HEK293 (cell line): ENCODE measurements around the gene CIITA.

Experiments
- CTCF ChIA-PET: fragments of 350-600 bp; formaldehyde crosslinking; extraction: SDS; loops from one replicate; lab custom pipeline; 2021; ENCODE audit warnings: antibody characterized with exemption; lab: Yijun Ruan, JAX
- POLR2A ChIA-PET: fragments of 300-600 bp; formaldehyde crosslinking; extraction: SDS; loops from one replicate; lab custom pipeline; 2020; ENCODE audit warnings: antibody characterized with exemption, inconsistent platforms; lab: Yijun Ruan, JAX
- H3K27ac ChIP-seq: fragments of 200-500 bp; sonication (Bioruptor generic); 2 replicates; pipeline ENCODE4 v1.5.1; 2014; ENCODE audit warnings: low read depth, low read length, control low read depth, inconsistent platforms; ENCODE audit errors: extremely low read depth
- H3K36me3 ChIP-seq, 2 experiments: fragments of 200-500 bp in 1 of 2; sonication (Bioruptor generic) in 1 of 2; 1 replicate in 1 of 2; 2 replicates in 1 of 2; pipeline ENCODE4 v1.5.1; 2014 to 2017; ENCODE audit warnings: inconsistent platforms in 2 of 2, low read length in 2 of 2; ENCODE audit not compliant: control insufficient read depth in 2 of 2, insufficient read depth in 1 of 2
- H3K4me1 ChIP-seq: fragments of 200-500 bp; sonication (Bioruptor generic); 2 replicates; pipeline ENCODE4 v1.5.1; 2014; ENCODE audit warnings: mild to moderate bottlenecking, low read length, inconsistent platforms; ENCODE audit not compliant: control insufficient read depth, insufficient read depth
- H3K4me3 ChIP-seq: 2 replicates; pipeline ENCODE4 v1.5.1; 2011; ENCODE audit warnings: low read depth, mild to moderate bottlenecking, control low read depth, low read length, moderate library complexity
- H3K9me3 ChIP-seq: fragments of 200-500 bp; sonication (Bioruptor generic); 2 replicates; pipeline ENCODE4 v1.5.1; 2014; ENCODE audit warnings: low read depth, low read length, inconsistent platforms; ENCODE audit not compliant: control insufficient read depth, insufficient read depth
- CTCF ChIP-seq: fragments of 450-650 bp; formaldehyde crosslinking; IDR thresholded peaks from 2 replicates; pipeline ENCODE4 v1.5.1; 2016; ENCODE audit warnings: missing biosample characterization, missing genetic modification characterization
- EGR2 ChIP-seq: fragments of 450-650 bp; formaldehyde crosslinking; IDR thresholded peaks from 2 replicates; pipeline ENCODE4 v1.5.1; 2016; ENCODE audit warnings: low read depth, missing biosample characterization, missing genetic modification characterization
- KLF1 ChIP-seq: fragments of 450-650 bp; formaldehyde crosslinking; IDR thresholded peaks from 2 replicates; pipeline ENCODE4 v1.5.1; 2016; ENCODE audit warnings: missing biosample characterization, missing genetic modification characterization
- KLF9 ChIP-seq: fragments of 450-650 bp; formaldehyde crosslinking; IDR thresholded peaks from 2 replicates; pipeline ENCODE4 v1.5.1; 2016; ENCODE audit warnings: missing biosample characterization, missing genetic modification characterization, low read depth
- OSR2 ChIP-seq: fragments of 450-650 bp; formaldehyde crosslinking; IDR thresholded peaks from 2 replicates; pipeline ENCODE4 v1.5.1; 2016; ENCODE audit warnings: missing biosample characterization, missing genetic modification characterization
- PRDM4 ChIP-seq: fragments of 450-650 bp; formaldehyde crosslinking; IDR thresholded peaks from 2 replicates; pipeline ENCODE4 v1.5.1; 2017; ENCODE audit warnings: missing biosample characterization, missing genetic modification characterization
- TSHZ1 ChIP-seq: fragments of 450-650 bp; formaldehyde crosslinking; IDR thresholded peaks from 2 replicates; pipeline ENCODE4 v1.5.1; 2016; ENCODE audit warnings: missing biosample characterization, missing genetic modification characterization, borderline replicate concordance
- ZBTB11 ChIP-seq: fragments of 450-650 bp; formaldehyde crosslinking; conservative IDR thresholded peaks from 2 replicates; pipeline ENCODE4 v1.5.1; 2016; ENCODE audit warnings: low read depth, missing biosample characterization, missing genetic modification characterization
- ZNF175 ChIP-seq: fragments of 450-650 bp; formaldehyde crosslinking; IDR thresholded peaks from 2 replicates; pipeline ENCODE4 v1.5.1; 2016; ENCODE audit warnings: missing biosample characterization, missing genetic modification characterization
- ZNF274 ChIP-seq, 2 experiments: fragments of 200-500 bp in 1 of 2; fragments of 450-650 bp in 1 of 2; sonication (Bioruptor generic) in 1 of 2; formaldehyde crosslinking in 1 of 2; IDR thresholded peaks; 2 replicates each; pipeline versions ENCODE4 v1.5.1 to v1.6.1; 2014 to 2016; ENCODE audit warnings: borderline replicate concordance in 1 of 2, inconsistent platforms in 1 of 2, low read length in 1 of 2, missing biosample characterization in 1 of 2, missing genetic modification characterization in 1 of 2
- ZNF280C ChIP-seq: fragments of 450-650 bp; formaldehyde crosslinking; IDR thresholded peaks from 2 replicates; pipeline ENCODE4 v1.5.1; 2016; ENCODE audit warnings: missing biosample characterization, missing genetic modification characterization
- ZNF426 ChIP-seq: fragments of 450-650 bp; formaldehyde crosslinking; IDR thresholded peaks from 2 replicates; pipeline ENCODE4 v1.5.1; 2017; ENCODE audit warnings: missing biosample characterization, missing genetic modification characterization, mild to moderate bottlenecking, inconsistent platforms, moderate library complexity
- ZNF48 ChIP-seq: fragments of 450-650 bp; formaldehyde crosslinking; IDR thresholded peaks from 2 replicates; pipeline ENCODE4 v1.5.1; 2016; ENCODE audit warnings: missing biosample characterization, missing genetic modification characterization
- ZNF513 ChIP-seq: fragments of 450-650 bp; IDR thresholded peaks from 2 replicates; pipeline ENCODE4 v1.5.1; 2018; ENCODE audit warnings: missing biosample characterization, missing genetic modification characterization
- ZNF561 ChIP-seq: fragments of 450-650 bp; IDR thresholded peaks from 2 replicates; pipeline ENCODE4 v1.5.1; 2018; ENCODE audit warnings: missing biosample characterization, missing genetic modification characterization, borderline replicate concordance
- ZNF623 ChIP-seq: fragments of 450-650 bp; formaldehyde crosslinking; IDR thresholded peaks from 2 replicates; pipeline ENCODE4 v1.5.1; 2016; ENCODE audit warnings: missing biosample characterization, missing genetic modification characterization
- ZNF626 ChIP-seq: fragments of 450-650 bp; sonication (Bioruptor Pico); formaldehyde crosslinking; IDR thresholded peaks from 2 replicates; pipeline ENCODE4 v1.5.1; 2018; ENCODE audit warnings: missing biosample characterization, missing genetic modification characterization, inconsistent platforms
- ZNF76 ChIP-seq: fragments of 450-650 bp; formaldehyde crosslinking; IDR thresholded peaks from 2 replicates; pipeline ENCODE4; 2016; ENCODE audit warnings: low read depth, missing biosample characterization, missing genetic modification characterization, borderline replicate concordance
- ZSCAN23 ChIP-seq: fragments of 450-650 bp; formaldehyde crosslinking; IDR thresholded peaks from 2 replicates; pipeline ENCODE4 v1.5.1; 2016; ENCODE audit warnings: missing biosample characterization, missing genetic modification characterization
- ZSCAN30 ChIP-seq: fragments of 450-650 bp; IDR thresholded peaks from 2 replicates; pipeline ENCODE4 v1.5.1; 2018; ENCODE audit warnings: missing biosample characterization, mild to moderate bottlenecking, missing genetic modification characterization, moderate library complexity

Gene CIITA

GRCh38 chr16:10839279-10839666 is 37.7 kb upstream of the CIITA start:
- H3K4me3 ChIP-seq = no peak overlapping the region
- no peaks in the 10 kb centered on the region for H3K36me3 ChIP-seq
- ChIA-PET POLR2A (no interaction called here), CTCF (no interaction called here)
- H3K9me3 ChIP-seq = no peaks in the 10 kb centered on the region
- H3K4me1 ChIP-seq = no peaks in the 10 kb centered on the region
- no peak overlapping the region for H3K27ac ChIP-seq
- no peak for TF ChIP-seq TSHZ1
- no peak for TF ChIP-seq ZNF426
- TF ChIP-seq ZNF623 (tag by site-specific recombination) = no peak
- TF ChIP-seq CTCF (tag by site-specific recombination) = no peak
- no peak for TF ChIP-seq KLF1
- TF ChIP-seq ZNF280C (tag by site-specific recombination) = no peak
- no peak for TF ChIP-seq ZNF48
- TF ChIP-seq ZBTB11 (tag by site-specific recombination) = no peak
- no peak for TF ChIP-seq EGR2 (tag by site-specific recombination)
- TF ChIP-seq, all 188 proteins: peak for 0

- Histone ChIP-seq H3K4me3 (no peak overlapping the region), H3K27ac (no peak overlapping the region), H3K9me3 (no peaks in the 10 kb centered on the region), H3K36me3 (no peaks in the 10 kb centered on the region), H3K4me1 (no peaks in the 10 kb centered on the region)
- ChIA-PET POLR2A (no interaction called here), CTCF (no interaction called here)
- TF ChIP-seq ZNF76 (tag by site-specific recombination) = no peak
- TF ChIP-seq ZNF175 (tag by site-specific recombination) = no peak
- TF ChIP-seq OSR2 (tag by site-specific recombination) = no peak
- no peak for TF ChIP-seq PRDM4
- TF ChIP-seq ZNF513 (tag by site-specific recombination) = no peak
- TF ChIP-seq ZSCAN30 (tag by site-specific recombination) = no peak
- TF ChIP-seq KLF9 (tag by site-specific recombination) = no peak
- no peak for TF ChIP-seq ZNF274 (IDR thresholded peaks at IDR 0.05; ENCODE audit: low read length)
- TF ChIP-seq ZNF274 (tag by site-specific recombination; IDR thresholded peaks at IDR 0.05; ENCODE audit: borderline replicate concordance) = no peak
- TF ChIP-seq ZNF626 = no peak
- no peak for TF ChIP-seq KLF1
- TF ChIP-seq ZSCAN23 (tag by site-specific recombination) = no peak
- TF ChIP-seq ZNF561 (tag by site-specific recombination) = no peak
Observed at GRCh38 chr16:10840703-10841102, 36.3 kb upstream of the CIITA start.
